Measurements from ENCODE around the gene TRAP1.

TRAP1 gene

GRCh38 chr16:3751878-3752277, 34.6 kb upstream of the TRAP1 start:
- Histone ChIP-seq H4K20me1 (ENCODE audit: insufficient read depth) (no peaks in the 10 kb centered on the region; the same call in 1 of the 2 replicates), H3K4me3 (IDR thresholded peaks at IDR 0.05; ENCODE audit: insufficient read depth, low read depth, low read length) (no peak overlapping the region), H3K27me3 (ENCODE audit: insufficient read depth, low read depth) (no peaks in the 10 kb centered on the region), H2AFZ (ENCODE audit: low read depth) (no peak overlapping the region), H3K79me2 (ENCODE audit: insufficient read depth, low read depth) (no peaks in the 10 kb centered on the region), H3K9ac (no peak overlapping the region), H3K27ac (no peak overlapping the region), H3K4me1 (ENCODE audit: low read depth, poor library complexity, severe bottlenecking) (no peaks in the 10 kb centered on the region), H3K36me3 (ENCODE audit: insufficient read depth) (no peaks in the 10 kb centered on the region; the same call in 1 of the 2 replicates), H3K4me2 (no peak overlapping the region)
- no peak for TF ChIP-seq CTCF (conservative IDR thresholded peaks at IDR 0.05; ENCODE audit: low read depth, low read length)

- H3K4me2 ChIP-seq, result no peak overlapping the region
- H4K20me1 ChIP-seq (ENCODE audit: insufficient read depth), result no peaks in the 10 kb centered on the region
- H3K79me2 ChIP-seq (ENCODE audit: insufficient read depth, low read depth), result no peaks in the 10 kb centered on the region
- no peaks in the 10 kb centered on the region for H3K4me1 ChIP-seq (ENCODE audit: low read depth, poor library complexity, severe bottlenecking)
- no peak overlapping the region for H3K27ac ChIP-seq
- no peaks in the 10 kb centered on the region; the same call in 1 of the 2 replicates for H3K36me3 ChIP-seq (ENCODE audit: insufficient read depth)
- no peak overlapping the region for H2AFZ ChIP-seq (ENCODE audit: low read depth)
- no peak overlapping the region for H3K9ac ChIP-seq
- no peak overlapping the region for H3K4me3 ChIP-seq (IDR thresholded peaks at IDR 0.05; ENCODE audit: insufficient read depth, low read depth, low read length)
- H3K27me3 ChIP-seq (ENCODE audit: insufficient read depth, low read depth), result no peaks in the 10 kb centered on the region
- no peak for TF ChIP-seq CTCF (conservative IDR thresholded peaks at IDR 0.05; ENCODE audit: low read depth, low read length)
These were observed 31.0 kb upstream of the TRAP1 start for GRCh38 chr16:3748307-3748706.

GRCh38 chr16:3745751-3746355, 28.5 kb upstream of the TRAP1 start:
- Histone ChIP-seq H4K20me1 (ENCODE audit: insufficient read depth) (no peaks in the 10 kb centered on the region), H3K27me3 (ENCODE audit: insufficient read depth, low read depth) (no peaks in the 10 kb centered on the region), H3K36me3 (ENCODE audit: insufficient read depth) (no peaks in the 10 kb centered on the region; the same call in 1 of the 2 replicates), H3K79me2 (ENCODE audit: insufficient read depth, low read depth) (no peaks in the 10 kb centered on the region), H3K27ac (no peak overlapping the region), H3K9ac (no peak overlapping the region), H2AFZ (ENCODE audit: low read depth) (no peak overlapping the region), H3K4me3 (IDR thresholded peaks at IDR 0.05; ENCODE audit: insufficient read depth, low read depth, low read length) (no peak overlapping the region), H3K4me2 (no peak overlapping the region), H3K4me1 (ENCODE audit: low read depth, poor library complexity, severe bottlenecking) (no peaks in the 10 kb centered on the region)
- TF ChIP-seq CTCF (conservative IDR thresholded peaks at IDR 0.05; ENCODE audit: low read depth, low read length), result no peak

GRCh38 chr16:3744018-3744417, 26.7 kb upstream of the TRAP1 start:
- H3K4me3 ChIP-seq (IDR thresholded peaks at IDR 0.05; ENCODE audit: insufficient read depth, low read depth, low read length), result no peak overlapping the region
- H3K27ac ChIP-seq, result no peak overlapping the region
- H3K27me3 ChIP-seq (ENCODE audit: insufficient read depth, low read depth), result no peaks in the 10 kb centered on the region
- H3K4me2 ChIP-seq, result no peak overlapping the region
- TF ChIP-seq CTCF (conservative IDR thresholded peaks at IDR 0.05; ENCODE audit: low read depth, low read length), result no peak
- peaks cover 2% of the 10 kb centered on the region; the same call in 1 of the 2 replicates for H3K36me3 ChIP-seq (ENCODE audit: insufficient read depth)
- H3K9ac ChIP-seq, result no peak overlapping the region
- H2AFZ ChIP-seq (ENCODE audit: low read depth), result no peak overlapping the region
- no peaks in the 10 kb centered on the region for H4K20me1 ChIP-seq (ENCODE audit: insufficient read depth)
- no peaks in the 10 kb centered on the region for H3K4me1 ChIP-seq (ENCODE audit: low read depth, poor library complexity, severe bottlenecking)
- no peaks in the 10 kb centered on the region for H3K79me2 ChIP-seq (ENCODE audit: insufficient read depth, low read depth)

All from KMS-11 (cell line).